Measurements from ENCODE around the gene ATP2A3.

DNA sequence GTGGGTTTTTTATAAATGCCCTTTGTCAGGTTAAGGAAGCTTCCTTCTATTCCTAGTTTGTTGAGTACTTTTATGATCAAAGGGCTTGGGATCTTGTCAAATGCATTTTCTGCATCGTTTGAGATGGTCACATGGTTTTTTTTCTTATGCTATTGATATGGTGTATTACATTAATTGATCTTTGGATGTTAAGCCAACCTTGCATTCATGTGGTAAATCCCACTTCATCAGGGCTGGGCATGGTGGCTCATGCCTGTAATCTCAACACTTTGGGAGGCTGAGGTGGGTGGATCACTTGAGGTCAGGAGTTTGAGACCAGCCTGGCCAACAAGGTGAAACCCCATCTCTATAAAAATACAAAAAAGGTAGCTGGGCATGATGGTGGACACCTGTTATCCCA is 30.8 kb upstream of the ATP2A3 start:
- TF ChIP-seq EZH2 (IDR thresholded peaks at IDR 0.05; ENCODE audit: low read length, unreplicated experiment) (no peak), EZH2phosphoT487 (IDR thresholded peaks at IDR 0.05; ENCODE audit: borderline replicate concordance, low read length) (no peak)
- TF ChIP-seq, protein P1, sequence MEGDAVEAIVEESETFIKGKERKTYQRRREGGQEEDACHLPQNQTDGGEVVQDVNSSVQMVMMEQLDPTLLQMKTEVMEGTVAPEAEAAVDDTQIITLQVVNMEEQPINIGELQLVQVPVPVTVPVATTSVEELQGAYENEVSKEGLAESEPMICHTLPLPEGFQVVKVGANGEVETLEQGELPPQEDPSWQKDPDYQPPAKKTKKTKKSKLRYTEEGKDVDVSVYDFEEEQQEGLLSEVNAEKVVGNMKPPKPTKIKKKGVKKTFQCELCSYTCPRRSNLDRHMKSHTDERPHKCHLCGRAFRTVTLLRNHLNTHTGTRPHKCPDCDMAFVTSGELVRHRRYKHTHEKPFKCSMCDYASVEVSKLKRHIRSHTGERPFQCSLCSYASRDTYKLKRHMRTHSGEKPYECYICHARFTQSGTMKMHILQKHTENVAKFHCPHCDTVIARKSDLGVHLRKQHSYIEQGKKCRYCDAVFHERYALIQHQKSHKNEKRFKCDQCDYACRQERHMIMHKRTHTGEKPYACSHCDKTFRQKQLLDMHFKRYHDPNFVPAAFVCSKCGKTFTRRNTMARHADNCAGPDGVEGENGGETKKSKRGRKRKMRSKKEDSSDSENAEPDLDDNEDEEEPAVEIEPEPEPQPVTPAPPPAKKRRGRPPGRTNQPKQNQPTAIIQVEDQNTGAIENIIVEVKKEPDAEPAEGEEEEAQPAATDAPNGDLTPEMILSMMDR (conservative IDR thresholded peaks at IDR 0.05; ENCODE audit: low read depth, low read length) = no peak
